Measurements from ENCODE around the gene RCOR1.

Gene RCOR1

DNA sequence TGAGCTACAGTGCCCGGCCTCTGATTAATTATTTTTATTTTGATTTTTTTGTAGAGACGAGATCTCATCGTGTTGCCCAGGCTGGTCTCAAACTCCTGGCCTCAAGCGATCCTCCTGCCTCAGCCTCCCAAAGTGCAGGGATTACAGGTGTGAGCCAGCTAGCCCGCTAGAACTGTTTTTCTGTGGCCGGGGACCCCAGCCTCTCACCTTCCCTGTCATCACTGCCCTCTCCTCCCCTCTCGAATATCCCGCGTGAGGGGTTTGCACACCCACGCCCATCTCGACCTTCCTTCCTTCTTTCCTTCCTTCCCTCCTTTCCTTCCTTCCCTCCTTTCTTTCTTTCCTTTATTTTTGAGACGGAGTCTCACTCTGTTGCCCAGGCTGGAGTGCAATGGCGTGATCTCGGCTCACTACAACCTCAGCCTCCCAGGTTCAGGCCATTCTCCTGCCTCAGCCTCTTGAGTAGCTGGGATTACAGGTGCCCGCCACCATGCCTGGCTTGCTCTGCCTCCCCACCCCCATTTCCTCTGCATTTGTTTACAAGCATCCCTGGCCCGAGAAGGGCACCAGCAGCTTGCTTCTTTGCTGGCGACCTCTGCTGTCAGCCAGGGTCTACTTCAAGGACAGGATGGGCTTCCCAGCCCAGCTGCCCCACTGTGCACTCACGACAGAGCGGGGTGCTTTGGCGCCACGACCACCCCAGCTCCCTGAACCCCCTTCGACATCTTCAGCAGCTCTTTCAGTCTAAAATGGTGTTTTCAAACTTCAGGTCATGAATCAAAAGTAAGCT lies 180.5 kb downstream of the RCOR1 start:
- peak; percentile 55 for DNase-seq

DNA sequence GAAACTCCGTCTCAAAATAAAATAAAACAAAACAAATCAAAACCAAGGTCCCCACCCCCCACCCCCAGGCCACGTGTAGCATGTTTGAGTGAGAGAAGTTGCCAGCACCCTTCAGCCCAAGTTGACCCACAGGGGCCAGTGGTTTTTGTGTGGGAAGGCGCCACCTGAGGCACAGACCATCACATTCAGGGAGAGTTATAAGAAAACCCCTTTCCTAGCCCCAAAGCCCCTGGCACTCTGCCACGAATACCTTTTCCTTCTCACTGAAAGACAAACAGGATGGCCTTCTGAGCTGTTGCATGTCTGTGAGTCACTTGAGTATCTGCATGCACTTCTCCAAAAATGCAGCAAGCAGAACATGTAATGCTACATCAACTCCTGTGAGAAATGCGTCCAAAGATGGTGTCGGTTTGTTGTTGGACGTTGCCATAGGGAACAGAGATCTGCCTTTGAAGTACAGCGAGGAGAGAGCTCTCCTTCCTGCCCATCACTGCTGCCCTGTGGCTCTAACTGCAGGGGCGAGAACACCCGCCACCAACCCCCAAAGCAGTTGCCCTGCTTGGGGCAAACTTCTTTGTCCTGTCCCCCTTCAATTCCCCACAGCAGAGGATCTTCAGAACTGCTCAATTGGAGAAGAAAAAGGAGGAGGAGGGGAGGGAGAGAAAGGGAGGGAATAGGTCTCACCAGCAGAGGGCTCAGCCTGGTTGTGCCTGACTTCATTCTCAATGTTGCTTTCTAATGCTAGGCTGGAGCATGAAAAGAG lies 182.1 kb downstream of the RCOR1 start:
- H3K4me3 ChIP-seq (ENCODE audit: low read depth, low read length), result no peak overlapping the region

More for the DNA sequence above, 180.5 kb downstream of the RCOR1 start:
- no peak overlapping the region for H3K4me3 ChIP-seq (ENCODE audit: low read depth, low read length)
- H3K36me3 ChIP-seq, result no peaks in the 10 kb centered on the region
- no peaks in the 10 kb centered on the region for H3K27me3 ChIP-seq (ENCODE audit: insufficient read depth, low read depth, severe bottlenecking)
- peak; percentile 67 for TF ChIP-seq CTCF (IDR thresholded peaks at IDR 0.05; ENCODE audit: low read depth, low read length)
- no peak overlapping the region for H3K27ac ChIP-seq
- no peaks in the 10 kb centered on the region for H3K9me3 ChIP-seq (ENCODE audit: severe bottlenecking)

GRCh38 chr14:102775855-102776760 lies 183.7 kb downstream of the RCOR1 start:
- TF ChIP-seq CTCF (IDR thresholded peaks at IDR 0.05; ENCODE audit: low read depth, low read length), result no peak
- no peak for DNase-seq
- H3K27me3 ChIP-seq (ENCODE audit: insufficient read depth, low read depth, severe bottlenecking), result no peaks in the 10 kb centered on the region
- no peaks in the 10 kb centered on the region for H3K36me3 ChIP-seq
- H3K4me3 ChIP-seq (ENCODE audit: low read depth, low read length), result no peak overlapping the region
- H3K27ac ChIP-seq, result peak overlapping the region; percentile 33
- no peaks in the 10 kb centered on the region for H3K9me3 ChIP-seq (ENCODE audit: severe bottlenecking)

More for the DNA sequence above, 182.1 kb downstream of the RCOR1 start:
- DNase-seq, result peak; percentile 61
- no peaks in the 10 kb centered on the region for H3K36me3 ChIP-seq
- H3K27ac ChIP-seq, result 0 out of 2 replicates have a peak overlapping the region, but pooled peaks have one; percentile 18
- TF ChIP-seq CTCF (IDR thresholded peaks at IDR 0.05; ENCODE audit: low read depth, low read length), result peak; percentile 86
- no peaks in the 10 kb centered on the region for H3K9me3 ChIP-seq (ENCODE audit: severe bottlenecking)
- H3K27me3 ChIP-seq (ENCODE audit: insufficient read depth, low read depth, severe bottlenecking), result no peaks in the 10 kb centered on the region

DNA sequence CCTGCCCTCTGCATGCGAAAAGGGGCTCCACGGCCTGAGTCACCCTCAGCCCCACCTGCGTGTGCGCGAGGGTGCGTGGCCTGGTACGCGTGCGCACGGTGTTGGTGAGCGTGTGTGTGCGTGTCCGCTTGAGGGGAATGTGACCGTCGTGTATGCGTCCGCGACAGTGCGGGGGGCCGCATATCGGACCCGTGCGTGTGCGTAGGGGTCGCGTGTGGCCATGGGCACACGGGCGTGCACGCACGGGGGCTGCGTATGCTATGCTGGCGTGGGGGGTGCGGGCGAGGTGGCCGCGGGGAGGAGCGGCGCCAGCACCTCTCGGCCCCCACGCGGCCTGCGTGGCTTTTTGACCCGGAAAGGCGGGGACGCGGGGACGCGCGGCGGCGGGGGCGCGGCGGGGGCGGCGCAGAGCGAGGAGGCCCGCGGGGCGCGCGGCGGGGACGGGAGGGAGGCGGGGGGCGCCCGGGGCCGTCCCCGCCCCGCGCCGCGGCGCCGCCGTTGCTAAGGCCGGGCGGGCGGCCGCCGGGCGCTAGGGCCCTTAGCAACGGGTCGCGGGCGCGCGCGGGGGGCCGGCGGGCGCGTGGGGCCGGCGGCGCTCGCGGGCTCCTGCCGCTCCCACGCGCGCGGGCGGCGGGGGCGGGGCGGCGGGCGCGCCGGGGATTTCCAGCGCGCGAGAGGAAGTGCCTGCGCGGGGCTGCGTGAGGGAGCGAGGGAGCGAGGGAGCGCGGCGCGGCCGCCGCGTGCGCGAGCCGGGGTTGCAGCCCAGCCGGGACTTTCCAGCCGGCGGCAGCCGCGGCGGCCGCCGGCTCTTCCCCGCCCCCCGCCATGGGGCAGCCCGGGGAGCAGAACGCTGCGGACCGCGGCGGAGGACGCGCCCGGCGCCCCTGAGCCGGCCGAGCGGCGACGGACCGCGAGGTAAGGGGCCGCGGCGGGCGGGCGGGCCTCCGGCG lies 184.6 kb downstream of the RCOR1 start, which contains the start of gene TRAF3:
Gene TRAF3, plus strand, starts transcription at position 689 of the 950 bp plus-strand sequence. CDS start 92,753 bp downstream, outside the sequence.
- DNase-seq, result peak; percentile 41
- H3K27me3 ChIP-seq (ENCODE audit: insufficient read depth, low read depth, severe bottlenecking), result no peaks in the 10 kb centered on the region
- TF ChIP-seq CTCF (IDR thresholded peaks at IDR 0.05; ENCODE audit: low read depth, low read length), result no peak

More for the DNA sequence above, 184.6 kb downstream of the RCOR1 start, which contains the start of gene TRAF3:
- peak within 1 kb of the TSS; percentile 48 for H3K27ac ChIP-seq
- no peaks in the 10 kb centered on the region for H3K36me3 ChIP-seq
- H3K4me3 ChIP-seq (ENCODE audit: low read depth, low read length), result peak within 1 kb of the TSS; percentile 87
- H3K9me3 ChIP-seq (ENCODE audit: severe bottlenecking), result no peaks in the 10 kb centered on the region

All from WERI-Rb-1 (cell line).